GM19023 (cell line): ENCODE measurements around the gene FBLN5.
"Not testable (repeated sequence)": the region's sequence is repeated elsewhere in the genome, so short reads cannot be mapped to it uniquely, and the experiment has no call there.

Experiments
- ATAC-seq: cut with Tn5 transposase; IDR thresholded peaks from one replicate; pipeline ENCODE4 v1.9.1; 2021; ENCODE audit warnings: mild to moderate bottlenecking, moderate library complexity; ENCODE audit not compliant: unreplicated experiment

The FBLN5 gene

GRCh38 chr14:91911474-91912032, 35.9 kb downstream of the FBLN5 start:
- ATAC-seq, result no peak

- no peak for ATAC-seq
These were observed 37.3 kb downstream of the FBLN5 start for GRCh38 chr14:91910196-91910595.

- no peak for ATAC-seq
These were observed 41.1 kb downstream of the FBLN5 start for GRCh38 chr14:91906374-91906773.

- no peak for ATAC-seq
These were observed 42.4 kb downstream of the FBLN5 start for GRCh38 chr14:91904956-91905645.

GRCh38 chr14:91904483-91904882, 43.0 kb downstream of the FBLN5 start:
- no peak for ATAC-seq

- ATAC-seq, result no peak
These were observed 44.4 kb downstream of the FBLN5 start for GRCh38 chr14:91903070-91903469.

GRCh38 chr14:91902336-91902735, 45.2 kb downstream of the FBLN5 start:
- no peak for ATAC-seq

GRCh38 chr14:91901449-91902226, 45.9 kb downstream of the FBLN5 start:
- no peak for ATAC-seq

GRCh38 chr14:91899806-91900205, 47.7 kb downstream of the FBLN5 start:
- ATAC-seq, result no peak

- ATAC-seq, result no peak
These were observed 48.3 kb downstream of the FBLN5 start for GRCh38 chr14:91899213-91899612.

- no peak for ATAC-seq
These were observed 49.1 kb downstream of the FBLN5 start for GRCh38 chr14:91898372-91898771.

- ATAC-seq, result not testable (repeated sequence)
These were observed 49.8 kb downstream of the FBLN5 start for GRCh38 chr14:91897716-91898115.

- ATAC-seq, result no peak
These were observed 50.3 kb downstream of the FBLN5 start for GRCh38 chr14:91897106-91897701.

- ATAC-seq, result no peak
These were observed 51.1 kb downstream of the FBLN5 start for GRCh38 chr14:91896419-91896818.

- ATAC-seq, result no peak
These were observed 53.8 kb downstream of the FBLN5 start for GRCh38 chr14:91893669-91894068.

GRCh38 chr14:91893007-91893406, 54.5 kb downstream of the FBLN5 start:
- no peak for ATAC-seq

GRCh38 chr14:91891721-91892220, 55.7 kb downstream of the FBLN5 start:
- no peak for ATAC-seq

GRCh38 chr14:91891101-91891500, 56.4 kb downstream of the FBLN5 start:
- ATAC-seq, result no peak

GRCh38 chr14:91890291-91890749, 57.2 kb downstream of the FBLN5 start:
- no peak for ATAC-seq

- ATAC-seq, result no peak
These were observed 57.9 kb downstream of the FBLN5 start for GRCh38 chr14:91889477-91890211.
